ENCODE data around the gene RRM1.

RRM1 gene

DNA sequence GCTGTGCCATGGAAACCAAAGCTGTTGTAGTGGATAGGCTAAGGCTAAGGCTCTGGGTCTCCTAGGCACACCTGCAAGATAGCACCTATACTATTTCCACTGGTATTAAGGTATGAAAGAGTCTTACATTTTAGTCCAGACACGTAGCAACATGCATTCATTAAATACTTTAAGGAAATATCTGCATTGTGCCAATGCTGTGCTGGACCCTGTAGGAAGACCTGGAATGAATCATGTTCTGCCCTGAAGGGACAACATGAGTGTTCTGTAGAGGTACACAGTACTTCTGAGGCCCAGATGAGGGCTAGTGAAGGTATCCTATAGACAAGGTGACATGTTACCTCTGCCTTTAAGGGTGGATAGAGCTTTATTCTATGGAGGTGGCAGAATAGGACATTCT lies 35.2 kb upstream of the RRM1 start:
- no peak overlapping the region for H3K4me3 ChIP-seq (ENCODE audit: low read depth, low read length)
- DNase-seq (ENCODE audit: low read depth) = no peak
- TF ChIP-seq, protein P1, sequence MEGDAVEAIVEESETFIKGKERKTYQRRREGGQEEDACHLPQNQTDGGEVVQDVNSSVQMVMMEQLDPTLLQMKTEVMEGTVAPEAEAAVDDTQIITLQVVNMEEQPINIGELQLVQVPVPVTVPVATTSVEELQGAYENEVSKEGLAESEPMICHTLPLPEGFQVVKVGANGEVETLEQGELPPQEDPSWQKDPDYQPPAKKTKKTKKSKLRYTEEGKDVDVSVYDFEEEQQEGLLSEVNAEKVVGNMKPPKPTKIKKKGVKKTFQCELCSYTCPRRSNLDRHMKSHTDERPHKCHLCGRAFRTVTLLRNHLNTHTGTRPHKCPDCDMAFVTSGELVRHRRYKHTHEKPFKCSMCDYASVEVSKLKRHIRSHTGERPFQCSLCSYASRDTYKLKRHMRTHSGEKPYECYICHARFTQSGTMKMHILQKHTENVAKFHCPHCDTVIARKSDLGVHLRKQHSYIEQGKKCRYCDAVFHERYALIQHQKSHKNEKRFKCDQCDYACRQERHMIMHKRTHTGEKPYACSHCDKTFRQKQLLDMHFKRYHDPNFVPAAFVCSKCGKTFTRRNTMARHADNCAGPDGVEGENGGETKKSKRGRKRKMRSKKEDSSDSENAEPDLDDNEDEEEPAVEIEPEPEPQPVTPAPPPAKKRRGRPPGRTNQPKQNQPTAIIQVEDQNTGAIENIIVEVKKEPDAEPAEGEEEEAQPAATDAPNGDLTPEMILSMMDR (conservative IDR thresholded peaks at IDR 0.05; ENCODE audit: low read depth, low read length) = no peak

DNA sequence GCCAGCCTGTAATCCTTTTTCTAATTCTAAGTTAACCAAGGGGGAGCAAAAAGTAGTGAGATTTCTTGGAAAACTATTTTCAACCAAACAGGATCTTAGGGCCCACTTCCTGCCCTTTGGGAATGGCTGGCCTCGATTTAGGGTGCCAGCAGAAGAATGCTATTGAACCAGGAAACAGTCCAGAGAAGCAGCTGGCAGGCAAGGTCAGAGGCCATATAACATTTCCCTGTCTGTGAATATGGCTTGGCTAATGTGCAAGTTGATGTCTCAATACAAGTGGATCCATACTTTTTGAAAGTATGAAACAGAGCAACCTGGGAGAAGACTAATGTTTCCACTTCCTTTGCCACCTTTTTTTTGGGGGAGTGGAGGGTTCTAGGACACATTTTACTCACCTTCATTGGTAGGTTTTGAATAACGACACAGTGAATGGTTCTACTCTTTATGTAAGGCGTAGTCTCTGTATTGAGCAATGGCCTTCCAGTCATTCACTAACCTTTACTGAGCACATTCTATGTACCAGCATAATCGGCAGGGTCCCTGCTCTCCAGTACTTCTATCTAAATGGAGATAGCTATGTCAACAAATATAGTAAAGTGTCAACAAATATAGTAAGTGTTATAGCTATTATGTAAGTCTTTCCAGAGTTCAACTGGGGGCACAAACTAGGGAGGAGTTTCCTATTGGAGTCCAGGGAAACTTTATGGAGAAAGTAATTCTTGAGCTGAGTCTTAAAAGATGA lies 34.2 kb upstream of the RRM1 start:
- TF ChIP-seq, protein P1 (conservative IDR thresholded peaks at IDR 0.05; ENCODE audit: low read depth, low read length) = no peak
- DNase-seq (ENCODE audit: low read depth) = no peak
- no peak overlapping the region for H3K4me3 ChIP-seq (ENCODE audit: low read depth, low read length)

DNA sequence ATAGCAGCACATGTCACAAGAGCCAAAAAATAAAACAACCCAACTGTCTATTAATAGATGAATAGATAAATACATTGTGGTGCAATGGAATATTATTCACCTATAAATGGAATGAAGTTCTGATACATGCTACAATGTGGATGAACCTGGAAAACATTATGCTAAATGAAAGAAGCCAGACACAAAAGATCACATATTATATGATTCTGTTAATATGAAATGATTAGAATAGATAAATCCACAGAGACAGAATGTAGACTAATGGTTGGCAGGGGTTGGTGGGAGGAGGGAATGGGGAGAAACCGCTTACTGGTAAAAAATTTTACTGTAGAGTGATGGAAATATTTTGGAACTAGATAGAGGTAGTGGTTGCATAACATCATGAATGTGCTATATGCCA lies 32.9 kb upstream of the RRM1 start:
- H3K4me3 ChIP-seq (ENCODE audit: low read depth, low read length) = no peak overlapping the region
- TF ChIP-seq, protein P1 (conservative IDR thresholded peaks at IDR 0.05; ENCODE audit: low read depth, low read length) = no peak
- DNase-seq (ENCODE audit: low read depth) = no peak

DNA sequence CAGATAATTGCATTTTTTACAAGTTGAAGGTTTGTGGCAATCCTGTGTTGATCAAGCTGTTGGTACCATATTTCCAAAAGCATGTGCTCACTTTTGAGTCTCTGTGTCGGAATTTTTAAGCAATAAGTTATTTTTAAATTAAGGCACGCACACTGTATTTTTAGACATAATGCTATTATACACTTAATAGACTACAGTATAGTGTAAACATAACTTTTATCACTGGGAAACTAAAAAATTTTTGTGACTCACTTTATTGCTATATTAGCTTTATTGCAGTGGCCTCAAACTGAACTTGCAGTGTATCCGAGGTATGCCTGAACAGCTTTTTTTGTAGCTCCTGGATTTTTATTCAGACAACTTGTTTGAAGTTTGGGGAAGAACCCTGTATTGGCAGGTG lies 31.3 kb upstream of the RRM1 start:
- TF ChIP-seq, protein P1 (conservative IDR thresholded peaks at IDR 0.05; ENCODE audit: low read depth, low read length) = no peak
- no peak overlapping the region for H3K4me3 ChIP-seq (ENCODE audit: low read depth, low read length)
- no peak for DNase-seq (ENCODE audit: low read depth)

DNA sequence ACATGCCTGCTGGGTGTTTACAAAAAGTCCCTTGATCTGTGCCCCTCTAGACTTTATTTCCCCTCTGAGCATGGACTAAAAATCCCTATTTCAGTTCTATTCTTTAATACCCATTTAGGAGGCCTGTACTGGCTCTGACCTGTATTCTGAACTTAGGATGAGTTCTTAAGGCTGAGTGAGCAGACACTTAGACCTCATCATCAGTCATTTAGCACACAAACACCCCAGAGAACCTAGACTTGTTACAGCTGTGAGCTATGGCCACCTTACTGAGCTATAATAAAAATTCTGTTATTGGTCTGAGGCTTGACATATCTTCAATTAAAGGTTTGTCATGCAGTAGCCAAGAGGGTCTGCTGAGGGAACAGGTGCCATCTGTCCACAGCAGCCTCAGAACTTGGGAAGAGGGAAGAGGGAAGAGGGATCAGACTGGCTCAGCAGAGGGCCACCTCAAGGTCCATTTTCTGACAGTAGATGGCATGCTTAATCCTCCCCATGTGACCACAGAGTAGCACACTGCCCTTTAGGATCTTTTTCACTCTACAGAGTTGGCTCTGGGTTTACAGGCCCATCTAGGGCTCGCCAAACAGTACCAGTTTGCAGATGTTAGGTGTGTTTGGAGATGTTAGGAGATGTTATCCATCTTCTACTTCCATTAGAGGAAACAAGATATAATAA lies 30.2 kb upstream of the RRM1 start:
- TF ChIP-seq, protein P1 (conservative IDR thresholded peaks at IDR 0.05; ENCODE audit: low read depth, low read length) = no peak
- no peak overlapping the region for H3K4me3 ChIP-seq (ENCODE audit: low read depth, low read length)
- no peak for DNase-seq (ENCODE audit: low read depth)

DNA sequence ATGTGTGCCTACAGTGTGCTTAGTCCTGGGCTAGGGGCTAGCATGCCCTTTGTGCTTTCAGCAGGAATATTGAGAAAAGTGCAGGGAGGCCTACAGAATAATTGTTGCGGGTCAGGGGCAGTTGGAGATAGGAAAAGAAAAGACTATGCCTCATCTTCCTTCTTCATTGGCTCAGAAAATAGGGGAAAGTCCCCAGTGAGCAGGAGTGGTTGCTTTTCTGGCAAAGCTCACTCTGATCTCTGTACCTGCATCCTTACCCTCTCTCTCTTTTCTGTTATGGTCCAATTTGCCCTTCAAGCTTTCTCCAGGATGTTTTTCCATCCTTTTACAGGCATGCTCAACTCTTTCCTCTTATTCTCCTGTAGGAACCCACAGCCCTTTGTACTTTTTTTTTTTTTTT lies 29.5 kb upstream of the RRM1 start:
- TF ChIP-seq, protein P1 (conservative IDR thresholded peaks at IDR 0.05; ENCODE audit: low read depth, low read length) = no peak
- no peak overlapping the region for H3K4me3 ChIP-seq (ENCODE audit: low read depth, low read length)
- DNase-seq (ENCODE audit: low read depth) = no peak
